Smooth muscle cell (in vitro differentiated cells): Measurements from ENCODE around the gene PTPRN. TPM values are rescaled to one million over a fixed set of nuclear protein-coding genes. Genes with fewer than 3 reads are reported as not detected.

Experiments used
- DNase-seq: peaks from one replicate; lab custom pipeline; 2025; ENCODE audit not compliant: unreplicated experiment; lab: John Stamatoyannopoulos, UW
- H2AFZ ChIP-seq: fragments of 200-600 bp; sonication (generic); 2 replicates; pipeline ENCODE4 v1.6.0; 2016; ENCODE audit warnings: antibody characterized with exemption, low read depth, mild to moderate bottlenecking
- H3F3A ChIP-seq: fragments of 200-600 bp; sonication (generic); 2 replicates; pipeline ENCODE4 v1.6.0; 2017; ENCODE audit warnings: antibody characterized with exemption, low read depth
- H3K27ac ChIP-seq: fragments of 200-600 bp; sonication (generic); 2 replicates; pipeline ENCODE4 v1.5.1; 2016; ENCODE audit warnings: low read depth, mild to moderate bottlenecking
- H3K27me3 ChIP-seq: fragments of 200-600 bp; sonication (generic); 2 replicates; pipeline ENCODE4 v1.6.1; 2016; ENCODE audit warnings: low read depth, mild to moderate bottlenecking
- H3K36me3 ChIP-seq: fragments of 200-600 bp; sonication (generic); 2 replicates; pipeline ENCODE4 v1.5.1; 2016; ENCODE audit warnings: low read depth
- H3K4me1 ChIP-seq: fragments of 200-600 bp; sonication (generic); 2 replicates; pipeline ENCODE4 v1.5.1; 2016; ENCODE audit warnings: low read depth
- H3K4me2 ChIP-seq: fragments of 200-600 bp; sonication (generic); 2 replicates; pipeline ENCODE4 v1.6.0; 2016; ENCODE audit warnings: mild to moderate bottlenecking
- H3K4me3 ChIP-seq: fragments of 200-600 bp; sonication (generic); 2 replicates; pipeline ENCODE4 v1.5.1; 2016; ENCODE audit warnings: mild to moderate bottlenecking
- H3K79me2 ChIP-seq: fragments of 200-600 bp; sonication (generic); 2 replicates; pipeline ENCODE4 v1.6.0; 2016; ENCODE audit warnings: low read depth, mild to moderate bottlenecking
- H3K9ac ChIP-seq: fragments of 200-600 bp; sonication (generic); 2 replicates; pipeline ENCODE4 v1.6.0; 2016; ENCODE audit warnings: low read depth
- H3K9me3 ChIP-seq: fragments of 200-600 bp; sonication (generic); replicated peaks from 2 replicates; pipeline ENCODE4 v1.5.1; 2016; ENCODE audit warnings: low read depth
- H4K20me1 ChIP-seq: fragments of 200-600 bp; sonication (generic); 2 replicates; pipeline ENCODE4 v1.6.0; 2016; ENCODE audit warnings: low read depth
- WGBS: methylation state at CpG from one replicate; pipeline ENCODE4 v1.1.7; 2016; ENCODE audit warnings: low lambda C conversion rate; 5-methylcytosine and 5-hydroxymethylcytosine counted together
- polyA plus RNA-seq: library from polyadenylated mRNA; unstranded; fragments of >200 nt; fragmentation: Nextera tagmentation; extraction: Ambion mirVana; gene quantifications from 2 replicates; pipeline ENCODE4 v1.2.1, GENCODE V29; 2016
- total RNA-seq: library from RNA; depleted of rRNA; stranded (reverse); fragments of >200 nt; gene quantifications from 2 replicates; pipeline ENCODE4 v1.2.3, GENCODE V29; 2014
- TF ChIP-seq, protein P1 (sequence below): fragments of 200-600 bp; sonication (generic); IDR thresholded peaks from 2 replicates; pipeline ENCODE4 v1.5.1; 2017; ENCODE audit warnings: borderline replicate concordance, mild to moderate bottlenecking, antibody characterized with exemption; ENCODE audit not compliant: insufficient read depth, poor library complexity, severe bottlenecking

The PTPRN gene
- total and polyA plus RNA-seq, 2 experiments from 2014 or later, result 10.7 to 36.4 TPM

DNA sequence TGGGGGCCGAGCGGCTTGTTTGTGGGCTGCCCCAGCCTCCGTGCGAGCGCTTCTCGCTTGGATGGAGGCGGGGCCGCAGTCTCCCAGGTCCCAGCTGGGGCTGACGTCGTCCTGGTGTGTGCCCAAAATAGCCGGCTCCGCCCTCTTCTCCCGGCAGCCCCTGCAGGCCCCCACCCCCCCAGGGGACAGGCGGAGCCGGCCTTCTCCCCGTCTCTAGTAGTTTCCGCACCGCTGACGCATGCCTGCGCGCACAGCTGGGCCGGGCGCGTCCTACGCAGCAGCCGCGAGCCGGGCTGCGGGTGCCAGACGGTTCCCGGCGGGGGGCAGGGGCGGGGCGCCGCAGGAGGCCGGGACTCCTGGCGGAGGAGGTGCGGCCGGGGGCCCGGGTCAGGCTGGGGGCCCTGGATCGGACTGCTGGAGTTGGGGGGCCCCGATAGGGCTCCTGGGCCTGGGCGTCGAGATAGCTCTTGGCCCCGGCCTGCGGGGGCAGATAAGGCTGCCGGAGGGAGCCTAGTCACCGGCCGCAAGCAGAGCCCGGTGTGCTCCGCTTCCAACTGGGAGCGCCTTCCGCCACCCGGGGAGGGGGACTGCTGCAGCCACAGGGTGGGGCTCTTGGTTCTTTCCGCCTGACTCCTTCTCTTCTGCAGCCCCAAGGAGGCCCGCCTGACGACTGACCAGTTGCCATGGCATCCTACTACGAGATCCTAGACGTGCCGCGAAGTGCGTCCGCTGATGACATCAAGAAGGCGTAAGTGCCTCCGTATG lies 29.9 kb downstream of the PTPRN start, which contains the start of gene DNAJB2:
Gene DNAJB2 (plus strand): TSS at position 216 of the 765 bp plus-strand sequence. CDS start 468 bp downstream, at position 684.
- Histone ChIP-seq H4K20me1 (no peaks in the 10 kb centered on the region), H3K36me3 (no peaks in the 10 kb centered on the region), H3K4me3 (peak within 1 kb of the TSS; percentile 66), H3K4me2 (peak within 1 kb of the TSS; percentile 85), H3K27me3 (no peaks in the 10 kb centered on the region), H3F3A (peaks cover 13% of the 10 kb centered on the region), H3K4me1 (peaks cover 18% of the 10 kb centered on the region), H3K27ac (peak within 1 kb of the TSS; percentile 99), H2AFZ (no peak within 1 kb of the TSS), H3K9me3 (no peaks in the 10 kb centered on the region), H3K79me2 (no peaks in the 10 kb centered on the region), H3K9ac (peak within 1 kb of the TSS; percentile 97)
- TF ChIP-seq, protein P1, sequence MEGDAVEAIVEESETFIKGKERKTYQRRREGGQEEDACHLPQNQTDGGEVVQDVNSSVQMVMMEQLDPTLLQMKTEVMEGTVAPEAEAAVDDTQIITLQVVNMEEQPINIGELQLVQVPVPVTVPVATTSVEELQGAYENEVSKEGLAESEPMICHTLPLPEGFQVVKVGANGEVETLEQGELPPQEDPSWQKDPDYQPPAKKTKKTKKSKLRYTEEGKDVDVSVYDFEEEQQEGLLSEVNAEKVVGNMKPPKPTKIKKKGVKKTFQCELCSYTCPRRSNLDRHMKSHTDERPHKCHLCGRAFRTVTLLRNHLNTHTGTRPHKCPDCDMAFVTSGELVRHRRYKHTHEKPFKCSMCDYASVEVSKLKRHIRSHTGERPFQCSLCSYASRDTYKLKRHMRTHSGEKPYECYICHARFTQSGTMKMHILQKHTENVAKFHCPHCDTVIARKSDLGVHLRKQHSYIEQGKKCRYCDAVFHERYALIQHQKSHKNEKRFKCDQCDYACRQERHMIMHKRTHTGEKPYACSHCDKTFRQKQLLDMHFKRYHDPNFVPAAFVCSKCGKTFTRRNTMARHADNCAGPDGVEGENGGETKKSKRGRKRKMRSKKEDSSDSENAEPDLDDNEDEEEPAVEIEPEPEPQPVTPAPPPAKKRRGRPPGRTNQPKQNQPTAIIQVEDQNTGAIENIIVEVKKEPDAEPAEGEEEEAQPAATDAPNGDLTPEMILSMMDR, result peak; percentile 9
- 2% methylated on average over 30 of the region's 65 CpGs for whole genome bisulfite sequencing
- peak; percentile 95 for DNase-seq

DNA sequence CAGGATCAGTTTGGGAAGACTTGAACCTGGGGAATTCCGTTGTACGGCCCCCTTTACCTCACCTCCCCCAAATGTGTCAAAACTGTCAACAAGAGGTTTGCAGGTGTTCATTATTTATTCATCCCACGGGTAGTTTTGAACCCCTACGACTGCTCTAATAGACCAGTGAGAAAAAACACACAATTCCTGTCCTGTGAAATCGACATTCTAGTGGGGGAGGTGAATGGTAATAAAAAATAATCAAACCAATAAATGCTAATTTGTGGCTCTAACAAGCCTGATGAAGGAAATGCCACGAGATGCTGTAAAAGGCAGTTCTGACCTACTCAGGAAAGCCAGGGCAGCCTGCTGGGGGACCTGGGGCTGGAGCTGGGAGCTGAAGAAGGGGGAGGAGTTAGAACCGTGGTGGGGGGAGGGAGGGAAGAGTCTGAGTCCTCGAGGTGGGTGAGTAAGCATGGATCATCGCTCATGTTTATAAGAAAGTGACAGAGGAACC lies 30.5 kb downstream of the PTPRN start:
- 16% methylated on average over 8 of the region's 9 CpGs for WGBS
- H2AFZ ChIP-seq, result no peak overlapping the region
- no peaks in the 10 kb centered on the region for H3K27me3 ChIP-seq
- H3K9ac ChIP-seq, result peak overlapping the region; percentile 79
- H3K9me3 ChIP-seq, result no peaks in the 10 kb centered on the region
- H3K27ac ChIP-seq, result peak overlapping the region; percentile 99
- peaks cover 18% of the 10 kb centered on the region for H3K4me1 ChIP-seq
- no peak for DNase-seq
- peak overlapping the region; percentile 66 for H3K4me3 ChIP-seq
- TF ChIP-seq, protein P1, result no peak
- peak overlapping the region; percentile 78 for H3K4me2 ChIP-seq
- H3F3A ChIP-seq, result peaks cover 16% of the 10 kb centered on the region
- H4K20me1 ChIP-seq, result no peaks in the 10 kb centered on the region
- no peaks in the 10 kb centered on the region for H3K36me3 ChIP-seq
- H3K79me2 ChIP-seq, result no peaks in the 10 kb centered on the region

DNA sequence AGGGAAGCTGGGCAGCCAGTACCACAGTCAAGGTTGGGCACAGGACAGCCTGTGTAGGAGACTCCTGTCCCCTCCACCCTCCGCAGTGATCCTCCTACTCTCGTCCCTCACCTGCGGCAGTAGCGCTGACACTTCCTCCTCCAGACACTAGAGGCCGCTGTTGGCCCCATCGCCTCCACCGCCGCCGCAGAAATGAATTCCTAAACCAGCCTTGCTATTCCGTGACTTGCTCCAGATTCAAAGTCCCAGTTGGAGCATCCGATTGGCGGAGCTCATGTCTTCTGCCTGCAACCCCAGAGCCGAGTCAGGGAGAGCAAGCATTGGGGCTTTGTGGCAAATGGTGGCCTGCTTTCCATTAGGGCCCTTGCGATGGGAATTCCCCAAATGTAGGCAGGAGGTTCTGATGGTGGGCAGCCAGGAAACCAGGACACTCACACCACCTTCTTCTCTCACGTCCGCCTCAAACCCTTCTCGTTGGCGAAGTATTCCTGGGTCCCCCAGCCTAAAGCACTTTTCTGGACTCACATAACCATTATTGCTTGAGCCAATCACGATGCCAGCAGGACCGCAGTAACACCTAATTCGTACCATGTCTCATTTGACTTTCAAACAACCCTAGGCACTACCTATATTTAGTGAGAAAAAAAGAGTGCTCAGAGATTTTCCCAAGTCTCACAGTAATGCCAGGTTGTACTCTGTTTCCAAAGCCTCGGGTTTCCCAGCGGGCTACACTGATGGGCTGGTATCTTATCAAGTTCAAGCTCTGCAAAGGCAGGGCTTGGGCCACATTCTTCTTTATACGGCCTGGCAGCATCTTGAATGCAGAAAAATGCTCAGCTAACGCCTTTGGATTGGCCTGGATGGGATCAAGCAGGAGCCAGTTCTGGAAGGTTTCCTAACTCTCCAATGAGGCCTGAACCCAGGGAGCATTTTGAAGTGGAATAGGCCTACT lies 31.2 kb downstream of the PTPRN start:
- 28% methylated on average over 25 of the region's 25 CpGs for WGBS
- no peaks in the 10 kb centered on the region for H3K27me3 ChIP-seq
- DNase-seq, result peak; percentile 56
- peak overlapping the region; percentile 79 for H3K9ac ChIP-seq
- H3K27ac ChIP-seq, result peak overlapping the region; percentile 99
- no peaks in the 10 kb centered on the region for H3K9me3 ChIP-seq
- no peaks in the 10 kb centered on the region for H3K79me2 ChIP-seq
- peaks cover 15% of the 10 kb centered on the region for H3F3A ChIP-seq
- peak overlapping the region; percentile 71 for H2AFZ ChIP-seq
- no peaks in the 10 kb centered on the region for H3K36me3 ChIP-seq
- H4K20me1 ChIP-seq, result no peaks in the 10 kb centered on the region
- H3K4me3 ChIP-seq, result no peak overlapping the region
- H3K4me1 ChIP-seq, result peaks cover 18% of the 10 kb centered on the region
- peak overlapping the region; percentile 78 for H3K4me2 ChIP-seq
- TF ChIP-seq, protein P1, result peak; percentile 97
